Body of pancreas (tissue), 4 donors: Measurements from ENCODE around the gene EML6. TPM values are rescaled to one million over a fixed set of nuclear protein-coding genes. Genes with fewer than 3 reads are reported as not detected.
A peak's percentile ranks its signal among the peaks of the same experiment; 100 is the strongest.

Experiments
- ATAC-seq: fragments of 150-250 bp; one replicate; pipeline ENCODE4 v1.9.1; 2016
- DNase-seq, 4 donors: peaks; one replicate each; pipeline ENCODE4 v3.0.0-alpha.2; 2019
- H3K27ac ChIP-seq, 4 donors: fragments of 200-600 bp; sonication (generic); 1 replicate in 3 of 4; 2 replicates in 1 of 4; pipeline versions ENCODE4 v1.5.1 to v1.6.1; 2016 to 2019; ENCODE audit warnings: mild to moderate bottlenecking in 1 of 4, mixed read lengths in 1 of 4, moderate library complexity in 1 of 4
- H3K27me3 ChIP-seq, 2 donors: fragments of 200-600 bp; sonication (generic); one replicate each; pipeline ENCODE4 v1.6.0; 2016; ENCODE audit warnings: mild to moderate bottlenecking in 1 of 2
- H3K36me3 ChIP-seq, 2 donors: fragments of 200-600 bp; sonication (generic); replicated peaks in 1 of 2; 2 replicates each; pipeline ENCODE4 v1.5.1; 2016; ENCODE audit warnings: low read depth in 2 of 2; ENCODE audit not compliant: insufficient read depth in 1 of 2
- H3K4me1 ChIP-seq: fragments of 200-600 bp; sonication (generic); one replicate; pipeline ENCODE4 v1.6.0; 2016
- H3K4me3 ChIP-seq, 2 donors: fragments of 200-600 bp; sonication (generic); 1 replicate in 1 of 2; 2 replicates in 1 of 2; pipeline ENCODE4 v1.5.1; 2016 to 2019
- H3K9me3 ChIP-seq, 3 donors: fragments of 200-600 bp; sonication (generic); 1 replicate in 2 of 3; 2 replicates in 1 of 3; pipeline ENCODE4 v1.5.1; 2016
- CTCF ChIP-seq, 7 experiments: fragments of 450-650 bp in 4 of 7; fragments of 200-600 bp in 3 of 7; sonication (generic) in 3 of 7; IDR thresholded peaks; one replicate each; pipeline ENCODE4 v1.5.1; 2016 to 2019; ENCODE audit warnings: antibody characterized with exemption in 7 of 7
- POLR2A ChIP-seq, 3 donors: fragments of 450-650 bp; IDR thresholded peaks; one replicate each; pipeline ENCODE4 v1.6.1; 2016; ENCODE audit warnings: antibody characterized with exemption in 3 of 3, mild to moderate bottlenecking in 2 of 3
- WGBS, 2 donors: methylation state at CpG; one replicate each; pipeline ENCODE4 v1.1.5; 2017; 5-methylcytosine and 5-hydroxymethylcytosine counted together
- intact Hi-C: fragments of 100-400 bp; cut with DNase I; formaldehyde crosslinking; loops from one replicate; pipeline ENCODE4 v1.15.1; 2023
- total RNA-seq, 2 donors: library from RNA; depleted of rRNA; stranded (reverse); fragments of >200 nt; gene quantifications; one replicate each; pipeline ENCODE4 v1.1.0, GENCODE V29; 2016

EML6 gene
- total RNA-seq, 2 donors from 2014 or later: 2.3 to 2.6 TPM

- 80 to 100% methylated on average over 1 of the region's 1 CpG for WGBS, 2 donors
- ATAC-seq (no peak), DNase-seq (no peak)
- TF ChIP-seq POLR2A (IDR thresholded peaks at IDR 0.05) (no peak), CTCF (IDR thresholded peaks at IDR 0.05) (no peak)
- Histone ChIP-seq H3K9me3 (no peaks in the 10 kb centered on the region), H3K4me3 (no peak overlapping the region), H3K4me1 (peaks cover 14% of the 10 kb centered on the region), H3K27ac (no peak overlapping the region), H3K27me3 (no peaks in the 10 kb centered on the region), H3K36me3 (no peaks in the 10 kb centered on the region)
- intact Hi-C loops: no loop called here
These were observed 221.4 kb downstream of the EML6 start for GRCh38 chr2:54944724-54945326.

GRCh38 chr2:54945391-54946219, 222.1 kb downstream of the EML6 start:
- Histone ChIP-seq H3K27me3 (no peaks in the 10 kb centered on the region), H3K27ac (peak overlapping the region in 2 of 4 donors; percentile 3 to 10), H3K36me3 (no peaks in the 10 kb centered on the region), H3K9me3 (no peaks in the 10 kb centered on the region), H3K4me3 (no peak overlapping the region), H3K4me1 (peaks cover 14% of the 10 kb centered on the region)
- intact Hi-C loops: no loop called here
- ATAC-seq: peak; percentile 72
- TF ChIP-seq POLR2A (IDR thresholded peaks at IDR 0.05) (no peak), CTCF (IDR thresholded peaks at IDR 0.05) (no peak)
- peak; percentile 35 to 54 (median 45) for DNase-seq
- WGBS, 2 donors: 65 to 76% methylated on average over 7 to 8 of the region's 8 CpGs

GRCh38 chr2:54946220-54946805, 222.9 kb downstream of the EML6 start:
- Histone ChIP-seq H3K9me3 (no peaks in the 10 kb centered on the region), H3K4me1 (peaks cover 14% of the 10 kb centered on the region), H3K27me3 (no peaks in the 10 kb centered on the region), H3K27ac (peak overlapping the region in 1 of 4 donors; percentile 10), H3K4me3 (no peak overlapping the region), H3K36me3 (no peaks in the 10 kb centered on the region)
- TF ChIP-seq POLR2A (IDR thresholded peaks at IDR 0.05): no peak
- TF ChIP-seq CTCF (IDR thresholded peaks at IDR 0.05): no peak
- intact Hi-C loops: no loop called here
- peak; percentile 26 for ATAC-seq
- 59 to 62% methylated on average over 9 of the region's 9 CpGs for WGBS, 2 donors
- peak in 1 of 4 donors; percentile 18 for DNase-seq

GRCh38 chr2:54947136-54947535, 223.7 kb downstream of the EML6 start:
- H3K27ac ChIP-seq: no peak overlapping the region
- TF ChIP-seq CTCF (IDR thresholded peaks at IDR 0.05): no peak
- no peak for TF ChIP-seq POLR2A (IDR thresholded peaks at IDR 0.05)
- no peaks in the 10 kb centered on the region for H3K9me3 ChIP-seq

More at GRCh38 chr2:54947136-54947535, 223.7 kb downstream of the EML6 start:
- Histone ChIP-seq H3K4me3 (no peak overlapping the region), H3K36me3 (no peaks in the 10 kb centered on the region), H3K27me3 (no peaks in the 10 kb centered on the region), H3K4me1 (peaks cover 14% of the 10 kb centered on the region)
- 73 to 79% methylated on average over 11 of the region's 11 CpGs for whole genome bisulfite sequencing, 2 donors
- intact Hi-C loops: no loop called here
- no peak for DNase-seq
- no peak for ATAC-seq
